HG02885 (cell line): ENCODE measurements around the gene THADA.

ENCODE experiments used
- ATAC-seq: cut with Tn5 transposase; IDR thresholded peaks from one replicate; pipeline ENCODE4 v1.9.1; 2021; ENCODE audit warnings: mild to moderate bottlenecking; ENCODE audit not compliant: unreplicated experiment, poor library complexity

The THADA gene

DNA sequence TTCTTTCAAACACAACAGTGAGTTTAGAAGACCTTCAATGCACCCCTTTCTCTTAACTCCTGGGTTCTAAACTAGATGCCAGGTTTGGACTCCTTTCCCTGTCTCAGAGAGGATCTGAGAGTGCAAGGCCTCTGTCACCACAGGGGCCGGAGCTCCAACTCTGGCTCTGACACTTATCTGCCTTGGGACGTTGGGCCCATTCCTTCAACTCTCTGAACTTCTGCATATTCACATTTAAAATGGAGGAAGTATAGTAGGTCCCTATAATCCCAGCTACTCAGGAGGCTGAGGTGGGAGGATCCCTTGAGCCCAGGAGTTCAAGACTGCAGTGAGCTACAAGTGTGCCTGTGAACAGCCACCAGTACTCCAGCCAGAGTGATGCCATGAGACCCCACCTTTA lies 325.4 kb downstream of the THADA start:
- ATAC-seq: no peak

DNA sequence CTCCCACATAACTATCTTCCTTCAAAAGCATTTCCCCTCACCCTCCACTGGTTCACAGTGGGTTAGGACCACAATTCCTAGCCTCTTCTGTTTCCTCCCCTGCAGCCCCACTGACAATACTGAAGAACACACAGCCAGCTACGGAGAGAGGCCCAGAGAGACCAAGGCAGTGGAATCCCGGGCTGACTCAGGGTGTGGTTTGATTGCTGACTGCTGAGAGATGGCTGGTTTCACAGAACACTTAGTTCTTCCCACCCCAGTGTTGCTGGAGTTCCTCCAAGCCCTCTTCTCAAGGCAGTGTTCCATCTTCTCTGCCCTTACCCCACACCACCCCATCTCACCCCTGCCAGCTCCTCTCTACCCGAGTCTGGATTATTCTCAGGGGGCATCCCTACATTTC lies 326.1 kb downstream of the THADA start:
- no peak for ATAC-seq

DNA sequence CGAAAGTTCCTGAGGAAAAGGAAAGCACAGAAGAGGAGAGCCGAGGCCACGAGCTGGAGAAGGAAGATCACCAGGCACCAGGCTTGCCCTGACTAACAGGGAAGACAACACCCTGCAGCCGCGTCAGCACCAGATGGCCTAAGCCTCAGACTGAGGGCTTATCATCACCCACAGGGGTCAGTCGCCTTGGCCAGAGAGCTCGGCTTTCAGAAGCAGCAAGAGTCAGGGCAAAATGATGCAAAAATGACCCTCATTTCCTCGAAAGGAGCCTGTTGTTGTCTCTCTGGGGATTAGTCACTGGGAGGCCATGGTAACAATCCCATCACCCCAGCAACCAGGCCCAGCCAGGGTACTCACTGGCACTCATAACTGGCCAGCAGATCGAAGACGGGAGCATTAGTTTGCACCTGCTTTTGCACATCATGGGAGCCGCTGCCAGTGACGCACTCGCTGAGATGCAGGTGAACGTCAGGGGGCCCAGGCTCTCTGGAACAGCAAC lies 326.7 kb downstream of the THADA start:
- ATAC-seq: no peak

DNA sequence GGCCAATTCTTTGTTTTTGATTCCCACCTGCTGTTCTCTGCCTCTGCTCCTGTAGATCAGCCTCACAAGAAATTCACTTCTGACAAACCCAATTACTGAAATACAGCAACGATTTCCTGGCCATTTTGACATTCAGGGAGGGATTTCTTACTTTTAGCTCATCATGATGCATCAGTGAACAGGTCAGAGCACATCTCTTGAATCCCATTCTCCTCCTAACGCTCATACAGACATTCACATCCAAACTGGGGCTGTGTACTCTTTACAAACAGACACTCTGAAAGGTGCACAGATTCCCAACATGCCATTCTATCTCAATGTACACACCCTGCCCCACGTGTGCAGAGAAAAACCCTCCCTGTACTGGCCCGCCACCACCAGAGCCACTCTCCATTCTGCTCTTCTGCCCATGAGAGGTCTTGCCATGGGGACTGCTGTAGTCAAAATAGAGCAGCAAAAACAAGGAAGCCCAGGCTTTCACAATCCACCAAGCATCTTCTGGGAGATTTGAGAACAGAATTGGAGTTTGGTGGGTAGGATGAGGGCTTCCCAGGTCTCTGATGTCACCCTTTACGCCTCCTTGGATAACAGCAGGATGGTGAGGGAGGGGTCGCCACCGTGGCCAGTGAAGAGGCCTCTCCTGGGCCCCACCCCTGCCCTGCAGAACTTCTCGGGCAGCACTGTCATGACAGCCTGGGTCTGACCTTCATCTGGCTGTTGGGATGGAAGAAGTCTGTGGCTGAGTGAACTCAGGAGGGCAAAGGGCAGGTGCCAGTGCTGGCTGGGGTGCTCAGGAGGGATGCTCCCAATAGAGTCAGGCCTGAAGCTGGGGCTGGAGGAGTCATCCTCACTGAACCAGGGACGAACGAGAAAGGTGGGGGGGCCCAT lies 327.5 kb downstream of the THADA start:
- ATAC-seq: no peak

DNA sequence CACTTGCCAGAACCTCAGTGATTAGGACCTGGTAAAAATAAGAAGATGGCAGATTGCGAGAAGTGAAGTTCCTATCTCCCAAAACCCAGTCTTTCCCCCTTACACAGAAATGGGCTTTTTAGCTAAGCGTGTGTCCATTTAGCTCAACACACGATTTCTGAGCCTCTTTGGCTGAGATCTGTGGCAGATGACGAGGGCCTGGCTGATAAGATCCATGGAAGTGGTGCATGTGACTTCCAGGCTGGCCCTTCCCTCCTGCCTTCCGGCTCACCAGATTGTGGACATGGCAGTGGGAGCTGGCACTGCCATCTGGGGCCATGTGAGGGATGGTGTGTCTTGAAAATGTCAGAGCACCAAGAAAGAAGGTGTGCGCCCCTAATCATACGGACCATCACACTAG lies 328.5 kb downstream of the THADA start:
- no peak for ATAC-seq

DNA sequence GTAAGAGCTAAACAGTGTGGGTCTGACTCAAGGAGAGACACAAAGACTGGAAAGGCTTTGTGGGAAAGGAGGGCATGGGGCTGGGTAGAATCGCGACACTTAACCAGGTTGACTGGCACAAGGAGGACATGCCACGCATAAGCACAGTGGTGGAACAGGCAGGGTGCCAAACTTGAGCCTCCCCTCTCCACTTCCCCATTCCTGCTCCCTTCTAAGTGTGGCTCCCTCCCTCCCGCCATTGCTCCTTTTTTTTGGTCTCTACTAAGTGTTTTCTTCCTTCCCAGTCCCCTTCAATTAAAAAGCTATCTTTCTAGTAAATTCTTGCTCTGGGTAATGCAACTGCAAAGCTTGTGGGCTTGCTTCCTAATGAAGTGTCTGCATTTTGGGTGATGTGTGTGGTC lies 329.1 kb downstream of the THADA start:
- ATAC-seq: no peak

DNA sequence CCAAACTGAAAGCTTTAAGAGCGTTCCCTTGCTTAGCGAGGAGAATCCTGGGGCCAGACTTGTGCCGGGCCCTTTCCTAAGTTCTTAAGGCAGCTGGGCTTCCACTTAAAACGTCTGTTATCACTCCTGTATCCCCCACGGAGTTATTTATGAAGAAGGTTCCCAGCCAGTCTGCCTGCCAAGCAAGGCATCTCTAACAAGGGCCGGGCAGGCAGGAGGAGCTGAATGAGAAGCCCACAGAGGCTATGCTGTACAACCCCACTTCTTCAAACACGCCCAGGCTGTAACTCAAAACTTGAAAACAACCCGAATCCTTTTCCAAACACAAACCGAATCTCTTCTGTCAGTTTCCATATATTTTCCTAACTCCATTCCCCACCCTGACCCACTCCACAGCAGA lies 330.4 kb downstream of the THADA start:
- no peak for ATAC-seq

DNA sequence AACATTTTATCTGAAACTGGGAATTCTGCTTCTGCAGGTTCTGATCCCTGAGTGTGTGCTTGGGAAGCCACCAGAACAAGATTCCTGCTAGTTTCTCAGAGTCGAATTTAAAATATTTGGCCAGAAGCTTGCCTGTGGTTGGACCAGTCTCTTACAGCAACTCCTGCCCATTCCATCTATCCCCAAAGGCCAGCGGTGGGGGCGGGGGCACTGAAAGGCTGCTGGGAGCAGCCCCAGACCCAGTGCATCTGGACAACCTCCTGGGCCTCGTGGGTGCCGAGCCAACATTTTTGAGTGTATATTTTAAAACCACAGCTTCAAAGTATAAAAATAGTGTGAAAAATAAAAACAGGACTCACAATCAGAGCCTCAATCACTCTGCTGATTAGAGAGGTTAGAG lies 330.8 kb downstream of the THADA start:
- ATAC-seq: no peak

DNA sequence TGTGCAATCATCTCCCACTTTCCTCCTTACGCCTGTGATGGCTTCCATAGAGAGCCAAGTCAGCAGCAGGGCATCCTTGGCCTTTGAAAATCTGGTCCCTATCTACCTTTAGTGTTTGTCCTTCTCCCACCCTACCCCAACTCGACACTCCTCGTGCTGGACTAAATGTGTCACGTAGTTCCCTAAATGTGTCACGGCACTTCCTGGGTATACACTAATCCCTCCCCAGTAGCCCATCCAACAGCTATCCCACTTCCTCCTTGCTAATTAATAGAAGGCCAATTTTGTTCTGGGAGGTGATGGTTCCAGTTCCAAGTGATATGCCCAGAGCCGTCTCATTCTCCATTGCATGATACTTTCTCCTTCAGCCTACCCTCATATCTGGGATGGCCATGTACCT lies 332.9 kb downstream of the THADA start:
- ATAC-seq: no peak

DNA sequence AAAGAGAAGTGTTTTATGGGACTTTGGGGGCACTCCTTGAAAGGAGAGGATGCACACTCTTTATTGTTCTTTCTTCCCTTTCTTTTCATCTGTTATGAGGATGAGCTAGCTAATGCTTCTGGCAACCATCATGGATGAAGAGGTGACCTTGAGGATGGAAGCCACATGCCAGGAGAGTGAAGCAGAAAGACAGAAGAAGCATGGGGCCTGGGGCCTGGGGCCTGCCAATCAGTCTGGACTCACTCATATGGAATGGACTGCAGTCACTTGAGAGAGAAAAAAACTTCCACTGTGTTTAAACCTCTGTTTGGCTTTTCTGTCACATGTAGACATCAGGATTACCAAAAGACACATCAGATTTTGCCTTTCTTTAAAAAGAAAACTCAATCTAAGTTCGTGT lies 333.6 kb downstream of the THADA start:
- ATAC-seq: no peak

DNA sequence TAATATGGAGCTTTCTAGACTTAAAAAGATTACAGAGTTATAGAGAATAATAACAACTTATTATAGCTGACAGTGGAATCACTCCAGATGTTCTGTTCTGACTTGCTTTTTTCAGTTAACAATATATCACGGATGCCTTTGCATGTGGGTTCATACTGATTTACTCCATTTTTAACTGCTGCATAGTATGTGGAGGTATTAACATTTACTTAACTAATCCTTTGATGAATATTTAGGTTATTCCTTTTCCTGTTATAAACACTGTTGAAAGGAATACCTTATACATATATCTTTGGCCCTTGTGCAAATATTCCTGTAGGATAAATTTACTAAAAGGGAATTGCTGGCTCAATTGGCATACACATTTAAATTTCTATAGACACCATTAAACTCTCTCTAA lies 336.3 kb downstream of the THADA start:
- no peak for ATAC-seq

DNA sequence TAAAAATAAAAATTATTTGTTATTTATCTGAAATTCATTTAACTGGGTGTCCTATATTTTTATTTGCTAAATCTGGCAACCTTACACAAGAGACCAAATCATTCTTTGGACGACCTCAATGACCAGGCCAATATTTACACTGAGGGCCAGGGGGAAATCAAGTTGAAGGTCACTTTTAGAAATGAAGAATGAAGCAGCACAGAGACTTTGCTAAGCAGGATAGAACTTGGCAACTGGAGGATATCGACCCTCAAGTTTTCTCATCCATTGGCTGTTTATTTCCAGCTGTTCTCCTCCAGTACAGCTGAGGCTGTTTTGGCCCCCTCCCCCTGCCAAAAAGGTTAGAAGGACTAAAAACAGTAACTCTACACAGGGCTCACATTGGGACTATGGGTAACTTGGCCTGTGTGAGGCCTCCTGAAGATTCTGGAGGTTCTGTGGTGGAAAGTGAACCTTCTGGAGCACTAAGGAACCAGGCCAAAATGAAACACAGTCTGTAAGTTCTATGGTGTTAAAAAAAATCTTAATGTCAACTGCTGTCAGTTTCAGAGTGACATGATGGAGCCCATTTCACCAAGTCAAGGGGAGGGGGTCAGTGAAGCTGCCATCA lies 337.2 kb downstream of the THADA start:
- ATAC-seq: no peak

DNA sequence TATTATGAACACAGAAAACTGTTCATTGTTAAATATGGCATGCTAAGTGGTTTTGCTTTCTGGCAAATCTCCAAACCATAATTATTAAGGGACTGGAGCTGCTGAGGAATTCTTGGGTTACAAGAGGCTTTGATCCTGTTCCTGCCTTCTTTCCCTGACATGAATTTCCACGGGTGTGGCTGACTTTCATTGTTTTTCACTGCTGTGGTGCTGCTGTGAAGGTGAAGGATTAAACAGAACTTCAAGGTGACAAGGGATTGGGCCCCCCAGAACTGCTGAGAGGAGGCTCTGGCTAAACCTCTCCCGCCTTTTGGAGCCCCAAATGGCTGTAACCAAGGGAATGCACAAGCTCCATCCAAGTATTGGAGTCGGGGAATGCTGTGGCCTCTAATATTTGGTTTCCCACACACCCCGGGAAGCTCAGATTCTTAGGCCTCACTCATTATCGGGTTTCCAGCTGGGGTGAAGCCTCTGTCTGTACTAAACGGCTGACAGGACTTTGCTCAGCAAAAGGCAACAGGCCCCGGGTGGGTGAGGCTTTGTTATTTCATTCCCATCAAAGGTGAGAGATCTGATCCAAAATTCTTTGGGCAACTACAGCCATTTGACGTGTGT lies 340.4 kb downstream of the THADA start:
- ATAC-seq: no peak

DNA sequence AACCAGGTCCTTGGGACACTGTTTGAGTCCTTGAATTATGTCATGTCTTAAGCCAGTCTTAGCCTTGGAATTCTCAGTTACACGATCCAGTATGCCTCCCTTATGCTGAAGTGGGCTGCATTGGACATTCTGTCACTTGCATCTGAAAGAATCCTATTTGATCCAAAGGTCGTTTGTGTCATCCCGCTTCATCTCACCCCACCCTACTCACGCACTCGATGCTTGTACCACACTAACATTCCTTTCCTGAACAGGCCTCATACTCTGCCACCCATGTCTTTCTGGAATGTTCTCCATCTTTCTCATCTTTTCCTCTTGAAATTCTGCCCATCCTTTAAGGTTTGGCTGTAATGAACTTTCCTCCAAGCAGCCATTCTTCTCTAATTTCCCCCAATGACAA lies 341.5 kb downstream of the THADA start:
- no peak for ATAC-seq

DNA sequence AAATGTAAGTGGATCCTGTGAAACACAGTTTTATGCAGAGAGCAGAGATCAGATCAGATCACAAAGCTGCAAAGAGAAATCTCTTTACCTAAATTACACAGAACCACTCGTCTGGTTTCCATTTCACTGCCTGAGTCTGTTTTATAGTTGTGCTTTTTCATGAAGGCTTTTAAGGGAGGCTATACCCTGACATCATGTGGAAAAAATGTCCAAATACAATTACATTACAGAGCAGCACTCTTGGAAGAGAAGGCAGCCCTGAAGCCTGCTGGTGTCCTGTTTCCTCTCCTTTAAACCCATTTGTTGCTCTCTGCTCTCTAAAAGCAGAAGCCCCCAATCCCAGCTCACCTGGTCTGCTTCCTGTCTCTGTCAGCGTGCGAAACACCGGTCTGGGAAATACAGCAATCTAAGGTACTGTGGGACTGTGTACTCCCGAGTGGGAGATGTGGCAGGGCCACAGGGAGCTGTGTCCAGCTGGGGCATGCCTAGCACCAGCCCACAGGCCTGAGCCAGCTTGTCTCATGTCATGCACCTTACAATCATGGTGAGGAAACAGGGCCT lies 344.6 kb downstream of the THADA start:
- ATAC-seq: no peak

DNA sequence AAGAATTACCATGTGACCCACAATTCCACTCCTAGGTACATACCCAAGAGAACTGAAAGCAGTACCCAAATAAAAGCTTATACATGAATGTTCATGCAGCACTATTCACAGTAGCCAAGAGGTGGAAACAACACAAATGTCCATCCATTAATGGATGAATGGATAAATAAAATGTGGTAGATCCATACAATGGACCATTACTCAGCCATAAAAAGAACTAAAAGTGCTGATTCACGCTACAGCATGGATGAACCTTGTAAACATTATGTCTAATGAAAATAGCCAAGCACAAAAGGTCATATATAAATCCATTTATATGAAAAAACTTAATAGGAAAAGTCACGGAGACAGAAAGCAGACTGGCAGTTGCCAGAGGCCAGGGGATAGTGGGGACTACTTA lies 345.8 kb downstream of the THADA start:
- ATAC-seq: no peak

DNA sequence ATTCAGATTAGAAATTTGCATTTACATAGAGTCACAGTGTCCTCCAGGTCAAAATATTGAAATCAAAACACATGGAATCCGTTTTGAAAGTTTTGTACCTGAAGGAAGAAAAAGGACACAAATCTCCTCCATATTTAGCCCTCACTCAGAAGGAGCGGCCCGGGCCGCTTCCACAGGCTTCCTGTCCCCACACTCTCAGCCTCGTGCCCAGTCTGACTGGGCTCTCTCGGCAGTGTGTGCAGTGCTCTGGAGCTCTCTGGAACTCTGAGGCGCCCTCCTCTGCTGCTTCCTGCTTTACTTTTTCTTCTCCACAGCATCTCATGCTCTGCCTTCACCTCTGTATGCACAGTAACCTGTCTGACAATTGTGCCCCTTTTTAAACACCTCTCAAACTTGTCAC lies 347.2 kb downstream of the THADA start:
- no peak for ATAC-seq

DNA sequence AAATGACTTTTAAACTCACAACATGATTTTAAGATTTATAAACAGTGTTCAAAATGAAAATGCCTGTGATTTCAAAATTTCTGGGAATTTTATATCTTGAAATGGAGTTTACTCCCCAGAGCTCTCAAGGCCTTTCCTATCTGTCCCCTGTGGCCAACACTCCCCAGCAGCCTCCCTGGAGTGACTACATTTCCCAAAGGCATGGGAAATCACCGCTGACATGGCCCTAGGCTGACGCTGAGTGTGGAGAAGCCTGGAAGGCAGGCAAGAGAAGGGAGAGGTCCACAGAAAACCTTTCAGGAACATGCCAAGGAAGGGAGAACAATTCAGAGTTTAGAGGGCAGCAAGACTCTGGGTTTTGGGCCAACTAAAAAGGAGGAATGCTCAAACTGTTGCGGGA lies 349.2 kb downstream of the THADA start:
- ATAC-seq: no peak

DNA sequence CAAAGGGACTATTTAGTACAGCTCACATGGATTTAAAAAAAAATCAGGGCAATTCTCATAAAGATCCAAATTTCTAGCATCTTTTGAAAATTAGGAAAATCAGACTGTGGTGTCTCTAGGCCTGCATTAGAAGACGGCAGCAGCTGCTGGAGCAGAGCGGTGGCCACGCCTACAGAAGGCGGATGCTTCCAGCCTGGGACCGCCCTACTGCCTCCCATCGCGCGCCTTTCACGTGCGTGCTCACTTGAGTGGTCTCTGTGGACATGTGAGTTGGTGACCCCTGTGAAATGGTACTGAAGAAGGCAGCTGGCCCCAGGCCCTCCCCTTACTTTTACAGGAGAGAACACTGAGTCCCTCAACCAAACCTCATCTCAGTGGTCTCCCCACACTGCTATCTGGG lies 354.3 kb downstream of the THADA start:
- ATAC-seq: no peak

DNA sequence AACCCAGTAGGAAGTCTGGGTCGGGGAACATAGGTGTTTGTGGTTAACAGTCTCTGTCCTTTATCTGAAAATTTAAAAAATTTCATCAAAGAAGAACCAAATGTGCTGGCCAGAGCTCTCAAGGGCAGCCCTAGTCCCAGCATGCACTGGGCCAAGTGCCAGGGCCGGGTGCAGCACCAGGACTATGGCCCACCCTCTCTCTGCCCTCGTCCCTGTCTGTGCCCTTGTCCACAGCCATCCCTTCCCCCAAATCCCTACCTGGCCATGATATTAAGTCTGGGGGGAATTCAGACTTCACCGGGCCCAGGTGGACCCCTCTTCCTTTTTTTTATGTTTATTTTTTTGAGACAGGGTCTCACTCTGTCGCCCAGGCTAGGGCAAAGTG lies 355.1 kb downstream of the THADA start:
- no peak for ATAC-seq
